HG03135 (cell line): ENCODE measurements around the gene CD55.

Experiments
- ATAC-seq: cut with Tn5 transposase; IDR thresholded peaks from one replicate; pipeline ENCODE4 v1.9.1; 2021; ENCODE audit warnings: mild to moderate bottlenecking, moderate library complexity; ENCODE audit not compliant: unreplicated experiment

CD55 gene

GRCh38 chr1:207321079-207321789 lies at the start of gene CD55:
CD55 (plus strand) TSS chr1:207321678; CDS start chr1:207321766, 88 bp downstream.
- peak; percentile 91 for ATAC-seq

- no peak for ATAC-seq
Measured at GRCh38 chr1:207274882-207275281, 46.6 kb upstream of the CD55 start.

GRCh38 chr1:207276465-207276864 lies 45.0 kb upstream of the CD55 start:
- ATAC-seq = no peak

DNA sequence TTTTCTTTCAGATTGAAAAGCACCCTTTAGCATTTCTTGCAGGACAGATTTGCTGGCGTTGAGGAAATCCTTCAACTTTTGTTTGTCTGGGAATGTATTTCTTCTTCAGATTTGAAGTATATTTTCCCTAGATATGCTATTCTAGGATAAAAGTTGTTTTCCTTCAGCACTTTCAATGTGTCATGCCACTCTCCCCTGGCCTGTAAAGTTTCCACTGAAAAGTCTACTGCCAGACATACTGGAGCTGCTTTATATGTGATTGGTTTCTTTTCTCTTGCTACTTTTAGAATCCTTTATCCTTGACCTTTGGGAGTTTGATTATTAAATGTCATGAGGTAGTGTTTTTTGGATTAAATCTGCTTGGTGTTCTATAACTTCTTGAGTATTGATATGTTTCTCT lies 44.2 kb upstream of the CD55 start:
- ATAC-seq = no peak

DNA sequence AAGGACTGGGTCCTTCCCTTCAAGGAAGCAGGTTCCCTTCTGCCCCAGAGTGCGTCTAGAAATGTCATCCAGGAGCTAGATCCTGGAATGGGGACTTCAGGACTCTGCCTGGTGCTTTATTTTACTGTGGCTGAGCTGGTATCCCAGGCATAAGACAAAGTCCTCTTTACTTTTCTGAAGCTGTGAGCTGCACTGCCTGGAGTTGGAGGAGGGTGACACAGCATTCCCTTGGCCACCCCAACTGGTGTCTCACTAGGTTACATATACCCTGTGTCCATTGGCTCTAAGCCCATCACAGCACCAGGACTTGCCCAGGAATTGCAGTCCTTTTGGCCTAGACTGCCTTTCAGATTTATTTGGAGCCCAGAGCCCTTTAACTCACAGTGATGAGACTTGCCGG lies 41.8 kb upstream of the CD55 start:
- no peak for ATAC-seq

GRCh38 chr1:207280706-207281105 lies 40.8 kb upstream of the CD55 start:
- no peak for ATAC-seq

- ATAC-seq = no peak
Measured at GRCh38 chr1:207282058-207282457, 39.4 kb upstream of the CD55 start.

- ATAC-seq = no peak
Measured at GRCh38 chr1:207282496-207283380, 38.7 kb upstream of the CD55 start.

DNA sequence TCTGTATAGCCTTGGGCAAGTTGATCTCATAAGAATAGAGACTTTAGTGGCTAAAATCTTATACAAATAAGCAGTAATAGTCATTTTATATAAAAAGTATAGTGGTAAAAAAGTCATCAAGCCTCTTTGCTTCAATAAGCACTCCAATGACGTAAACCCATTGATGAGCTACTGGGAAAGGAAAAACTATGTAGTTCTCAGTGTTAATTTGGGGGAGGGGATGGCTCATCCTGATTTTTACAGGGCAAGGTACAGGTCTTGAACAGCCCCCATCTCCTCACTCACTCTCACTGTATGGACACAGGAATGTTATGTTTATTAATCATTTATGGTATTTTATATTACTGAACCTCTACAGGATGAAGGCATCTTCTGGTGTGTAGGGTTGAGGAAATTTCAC lies 38.1 kb upstream of the CD55 start:
- ATAC-seq = no peak

DNA sequence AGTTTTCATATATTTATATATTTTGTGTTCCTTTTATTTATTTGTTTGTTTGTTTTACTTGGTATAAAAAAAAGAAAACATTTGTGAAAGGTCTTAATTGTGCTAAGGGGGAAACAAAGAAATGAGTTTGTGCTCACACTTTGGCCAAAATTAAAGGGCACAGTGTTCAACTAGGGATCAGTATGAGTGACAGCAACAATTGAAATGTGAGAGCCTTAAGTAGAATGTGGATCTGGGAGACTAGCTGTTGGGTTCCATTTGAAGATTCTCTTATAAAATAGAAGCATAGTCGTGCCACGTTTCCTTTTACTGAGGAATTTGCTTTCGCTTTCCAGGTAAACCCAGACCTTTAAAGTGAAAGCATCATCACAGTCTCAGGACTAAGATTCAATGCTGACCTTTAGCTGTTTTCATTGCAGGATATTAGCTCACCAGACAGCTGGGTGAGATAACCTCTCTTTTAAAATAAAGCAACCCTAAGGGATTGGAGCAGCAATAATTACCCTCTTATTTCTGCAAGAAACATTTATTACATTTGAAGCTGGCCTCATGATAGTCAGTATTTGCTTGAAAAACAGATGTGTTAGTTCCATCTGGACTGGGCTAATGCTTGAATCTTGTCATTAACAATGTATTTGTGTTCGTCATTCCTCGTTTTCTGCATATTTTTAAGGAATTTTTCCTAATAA lies 37.1 kb upstream of the CD55 start:
- ATAC-seq = no peak

- no peak for ATAC-seq
Measured at GRCh38 chr1:207286786-207287468, 34.6 kb upstream of the CD55 start.

DNA sequence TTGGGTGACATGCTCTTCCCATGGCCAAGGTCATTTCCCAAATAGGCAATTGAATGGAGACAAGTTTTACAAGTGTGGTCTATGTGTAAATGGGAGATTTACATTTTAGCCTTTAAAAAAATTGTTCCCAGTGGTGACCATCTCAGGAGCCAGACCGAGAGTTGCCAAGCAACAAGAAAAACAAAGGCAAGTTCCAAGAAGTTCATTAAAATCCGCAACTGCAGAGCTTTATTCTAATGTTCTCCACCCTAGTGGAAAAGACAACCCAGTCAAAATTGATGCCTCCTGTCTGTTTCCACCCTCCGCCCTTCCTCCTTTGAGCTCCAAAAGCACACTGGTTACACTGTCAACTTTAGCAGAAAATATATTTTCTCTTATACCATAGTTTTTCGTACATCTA lies 33.2 kb upstream of the CD55 start:
- no peak for ATAC-seq

GRCh38 chr1:207289756-207290155 lies 31.7 kb upstream of the CD55 start:
- no peak for ATAC-seq

DNA sequence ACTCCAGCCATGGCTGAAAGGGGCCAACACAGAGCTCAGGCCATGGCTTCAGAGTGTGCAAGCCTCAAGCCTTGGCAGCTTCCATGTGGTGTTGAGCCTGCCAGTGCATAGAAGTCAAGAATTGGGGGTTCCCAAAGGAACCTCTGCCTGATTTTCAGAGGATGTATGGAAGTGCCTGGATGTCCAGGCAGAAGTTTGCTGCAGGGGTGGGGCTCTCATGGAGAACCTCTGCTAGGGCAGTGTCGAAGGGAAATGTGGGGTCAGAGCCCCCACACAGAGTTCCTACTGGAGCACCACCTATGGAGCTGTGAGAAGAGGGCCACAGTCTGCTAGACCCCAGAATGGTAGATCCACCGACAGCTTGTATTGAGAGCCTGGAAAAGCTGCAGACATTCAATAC lies 29.8 kb upstream of the CD55 start:
- ATAC-seq = no peak

- no peak for ATAC-seq
Measured at GRCh38 chr1:207298186-207298585, 23.3 kb upstream of the CD55 start.

DNA sequence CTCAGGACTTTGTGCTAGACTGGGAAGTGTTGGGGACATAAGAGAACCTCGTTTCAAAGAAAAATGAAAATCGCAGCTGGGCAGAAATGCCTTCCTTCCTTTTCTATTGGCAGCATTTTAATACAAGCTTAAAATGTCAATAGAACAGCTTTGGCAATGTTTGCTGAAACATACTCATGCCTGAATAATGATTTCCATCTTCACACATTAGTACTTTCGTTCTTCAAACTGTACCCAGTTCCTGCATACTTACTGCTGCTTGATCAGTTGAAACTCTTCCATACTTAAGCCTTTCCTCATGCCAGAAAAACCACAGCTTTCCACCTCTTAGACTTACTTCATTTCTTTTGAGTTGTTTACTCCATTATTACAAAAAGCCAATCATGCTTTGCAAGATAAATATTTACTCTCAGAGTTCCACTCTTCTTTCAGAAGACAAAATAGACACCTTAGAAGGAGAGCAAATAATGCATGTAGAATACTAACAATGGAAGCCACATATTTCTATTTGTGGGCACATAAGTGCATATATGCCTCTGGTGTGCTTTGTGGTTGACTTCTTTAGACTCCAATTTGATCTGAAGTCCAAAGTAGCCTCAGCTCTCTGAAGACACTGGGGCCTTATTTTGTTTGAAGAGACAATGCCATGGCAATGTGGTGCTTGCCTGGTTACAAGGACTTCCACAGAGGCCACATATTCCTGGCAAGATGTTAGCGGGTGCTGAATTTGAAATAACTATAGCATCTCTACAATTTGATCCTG lies 22.7 kb upstream of the CD55 start:
- ATAC-seq = no peak

GRCh38 chr1:207300970-207301369 lies 20.5 kb upstream of the CD55 start:
- no peak for ATAC-seq

- ATAC-seq = no peak
Measured at GRCh38 chr1:207302618-207303393, 18.7 kb upstream of the CD55 start.

GRCh38 chr1:207304710-207305488 lies 16.6 kb upstream of the CD55 start:
- ATAC-seq = no peak
